HL-60 (cell line): Measurements from ENCODE around the gene RCAN3.

ENCODE experiments used
- DNase-seq, 2 experiments: peaks; one replicate each; pipeline ENCODE4 v3.0.0-alpha.2; 2010 to 2020; ENCODE audit warnings: low read depth in 1 of 2, low spot score in 1 of 2
- H3K27ac ChIP-seq: fragments of 250-450 bp; sonication (Bioruptor Pico); replicated peaks from 2 replicates; pipeline ENCODE4 v1.5.1; 2020; ENCODE audit warnings: mild to moderate bottlenecking, moderate library complexity
- H3K27me3 ChIP-seq: fragments of 250-450 bp; sonication (Bioruptor Pico); 2 replicates; pipeline ENCODE4 v1.5.1; 2021; ENCODE audit warnings: mild to moderate bottlenecking, moderate library complexity; ENCODE audit not compliant: insufficient read depth, poor library complexity, severe bottlenecking
- H3K4me3 ChIP-seq: replicated peaks from 2 replicates; pipeline ENCODE4 v1.5.1; 2011; ENCODE audit warnings: mild to moderate bottlenecking, control low read depth, low read length; ENCODE audit not compliant: insufficient read depth
- GABPA ChIP-seq: IDR thresholded peaks from 2 replicates; pipeline ENCODE4 v1.6.1; 2012; ENCODE audit warnings: low read depth
- POLR2AphosphoS5 ChIP-seq: IDR thresholded peaks from 2 replicates; pipeline ENCODE4 v1.6.1; 2012; ENCODE audit warnings: low read depth
- SPI1 ChIP-seq: IDR thresholded peaks from 2 replicates; pipeline ENCODE4 v1.6.1; 2012; ENCODE audit warnings: low read depth, mild to moderate bottlenecking, borderline replicate concordance
- TF ChIP-seq, protein P1 (sequence below): IDR thresholded peaks from one replicate; pipeline ENCODE4 v1.5.1; 2011; ENCODE audit warnings: low read length, control low read depth, inconsistent platforms; ENCODE audit not compliant: insufficient read depth
- TF ChIP-seq, protein P2 (sequence below): IDR thresholded peaks from 2 replicates; pipeline ENCODE4 v1.6.1; 2012; ENCODE audit warnings: low read depth; ENCODE audit not compliant: insufficient replicate concordance

Gene RCAN3

DNA sequence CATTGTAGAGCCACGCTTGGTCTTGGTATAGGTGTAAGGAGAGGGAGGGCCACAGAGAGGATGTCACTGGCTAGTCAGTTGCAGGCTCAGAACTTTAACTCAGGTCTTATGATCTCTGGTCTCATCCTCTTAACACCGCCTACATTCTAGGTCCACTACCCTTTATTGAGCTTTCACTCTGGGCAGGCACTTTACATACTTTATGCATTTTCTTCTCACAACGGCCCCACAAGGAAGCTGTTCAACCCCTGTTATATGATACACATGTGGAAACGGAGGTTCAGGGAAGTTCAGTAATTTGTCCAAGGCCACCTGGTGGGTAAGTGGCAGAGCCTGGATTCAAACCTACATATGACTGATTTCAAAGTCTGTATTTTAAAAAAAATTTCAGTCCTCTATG lies 25.3 kb upstream of the RCAN3 start:
- no peak overlapping the region for H3K27ac ChIP-seq
- no peak for TF ChIP-seq POLR2AphosphoS5
- TF ChIP-seq, protein P1, sequence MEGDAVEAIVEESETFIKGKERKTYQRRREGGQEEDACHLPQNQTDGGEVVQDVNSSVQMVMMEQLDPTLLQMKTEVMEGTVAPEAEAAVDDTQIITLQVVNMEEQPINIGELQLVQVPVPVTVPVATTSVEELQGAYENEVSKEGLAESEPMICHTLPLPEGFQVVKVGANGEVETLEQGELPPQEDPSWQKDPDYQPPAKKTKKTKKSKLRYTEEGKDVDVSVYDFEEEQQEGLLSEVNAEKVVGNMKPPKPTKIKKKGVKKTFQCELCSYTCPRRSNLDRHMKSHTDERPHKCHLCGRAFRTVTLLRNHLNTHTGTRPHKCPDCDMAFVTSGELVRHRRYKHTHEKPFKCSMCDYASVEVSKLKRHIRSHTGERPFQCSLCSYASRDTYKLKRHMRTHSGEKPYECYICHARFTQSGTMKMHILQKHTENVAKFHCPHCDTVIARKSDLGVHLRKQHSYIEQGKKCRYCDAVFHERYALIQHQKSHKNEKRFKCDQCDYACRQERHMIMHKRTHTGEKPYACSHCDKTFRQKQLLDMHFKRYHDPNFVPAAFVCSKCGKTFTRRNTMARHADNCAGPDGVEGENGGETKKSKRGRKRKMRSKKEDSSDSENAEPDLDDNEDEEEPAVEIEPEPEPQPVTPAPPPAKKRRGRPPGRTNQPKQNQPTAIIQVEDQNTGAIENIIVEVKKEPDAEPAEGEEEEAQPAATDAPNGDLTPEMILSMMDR = no peak
- no peak for TF ChIP-seq GABPA
- TF ChIP-seq, protein P2, sequence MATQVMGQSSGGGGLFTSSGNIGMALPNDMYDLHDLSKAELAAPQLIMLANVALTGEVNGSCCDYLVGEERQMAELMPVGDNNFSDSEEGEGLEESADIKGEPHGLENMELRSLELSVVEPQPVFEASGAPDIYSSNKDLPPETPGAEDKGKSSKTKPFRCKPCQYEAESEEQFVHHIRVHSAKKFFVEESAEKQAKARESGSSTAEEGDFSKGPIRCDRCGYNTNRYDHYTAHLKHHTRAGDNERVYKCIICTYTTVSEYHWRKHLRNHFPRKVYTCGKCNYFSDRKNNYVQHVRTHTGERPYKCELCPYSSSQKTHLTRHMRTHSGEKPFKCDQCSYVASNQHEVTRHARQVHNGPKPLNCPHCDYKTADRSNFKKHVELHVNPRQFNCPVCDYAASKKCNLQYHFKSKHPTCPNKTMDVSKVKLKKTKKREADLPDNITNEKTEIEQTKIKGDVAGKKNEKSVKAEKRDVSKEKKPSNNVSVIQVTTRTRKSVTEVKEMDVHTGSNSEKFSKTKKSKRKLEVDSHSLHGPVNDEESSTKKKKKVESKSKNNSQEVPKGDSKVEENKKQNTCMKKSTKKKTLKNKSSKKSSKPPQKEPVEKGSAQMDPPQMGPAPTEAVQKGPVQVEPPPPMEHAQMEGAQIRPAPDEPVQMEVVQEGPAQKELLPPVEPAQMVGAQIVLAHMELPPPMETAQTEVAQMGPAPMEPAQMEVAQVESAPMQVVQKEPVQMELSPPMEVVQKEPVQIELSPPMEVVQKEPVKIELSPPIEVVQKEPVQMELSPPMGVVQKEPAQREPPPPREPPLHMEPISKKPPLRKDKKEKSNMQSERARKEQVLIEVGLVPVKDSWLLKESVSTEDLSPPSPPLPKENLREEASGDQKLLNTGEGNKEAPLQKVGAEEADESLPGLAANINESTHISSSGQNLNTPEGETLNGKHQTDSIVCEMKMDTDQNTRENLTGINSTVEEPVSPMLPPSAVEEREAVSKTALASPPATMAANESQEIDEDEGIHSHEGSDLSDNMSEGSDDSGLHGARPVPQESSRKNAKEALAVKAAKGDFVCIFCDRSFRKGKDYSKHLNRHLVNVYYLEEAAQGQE = no peak
- no peak for TF ChIP-seq SPI1
- no peak overlapping the region for H3K4me3 ChIP-seq
- DNase-seq = no peak
- no peaks in the 10 kb centered on the region for H3K27me3 ChIP-seq

DNA sequence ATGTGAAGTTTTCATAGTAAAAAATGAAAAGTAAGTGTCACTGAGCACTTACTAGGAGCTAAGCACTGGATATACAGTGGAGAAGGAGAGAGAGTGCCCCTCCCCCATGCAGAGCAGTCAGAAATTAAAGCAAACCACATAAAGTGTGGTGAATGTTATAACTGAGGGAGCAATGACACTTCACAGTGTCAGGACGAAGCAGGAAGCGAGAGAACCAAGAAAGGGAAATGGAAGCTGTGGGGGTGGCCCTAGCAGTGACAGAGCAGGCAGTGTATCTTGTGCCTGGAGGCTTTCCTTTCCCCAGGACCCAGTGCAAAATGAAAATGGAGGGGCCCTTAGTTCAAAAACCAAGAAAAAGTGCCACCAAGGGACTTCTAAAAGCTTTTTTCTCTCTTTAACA lies 21.5 kb upstream of the RCAN3 start:
- peak; percentile 66 to 76 for DNase-seq
- peak overlapping the region; percentile 71 for H3K27ac ChIP-seq

DNA sequence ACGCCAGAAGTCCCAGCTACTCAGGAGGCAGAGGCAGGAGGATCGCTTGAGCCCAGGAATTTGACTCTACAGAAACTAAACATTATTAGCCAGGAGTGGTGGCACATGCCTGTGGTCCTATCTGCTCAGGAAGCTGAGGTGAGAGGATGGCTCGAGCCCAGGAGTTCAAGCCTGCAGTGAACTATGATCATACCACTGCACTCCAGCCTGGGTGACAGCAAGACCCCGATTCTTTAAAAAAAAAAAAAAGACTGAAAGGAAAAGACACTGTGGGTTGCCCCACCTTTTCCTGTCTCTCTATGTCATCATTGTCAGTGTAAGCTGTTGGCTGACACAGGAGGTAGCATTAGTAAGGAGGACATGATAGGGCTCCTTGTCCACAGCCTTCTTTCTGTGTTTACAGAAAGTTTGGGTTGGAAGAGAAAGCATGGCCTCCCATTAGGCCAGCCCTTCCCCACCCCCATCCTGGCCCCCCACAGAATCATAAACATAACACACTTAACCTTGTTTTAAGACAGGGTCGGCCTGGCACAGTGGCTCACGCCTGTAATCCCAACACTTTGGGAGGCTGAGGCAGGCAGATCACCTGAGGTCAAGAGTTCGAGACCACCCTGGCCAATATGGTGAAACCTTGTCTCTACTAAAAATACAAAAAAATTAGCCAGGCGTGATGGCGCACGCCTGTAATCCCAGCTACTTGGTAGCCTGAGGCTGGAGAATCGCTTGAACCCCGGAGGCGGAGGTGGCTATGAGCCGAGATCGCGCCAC lies 20.6 kb upstream of the RCAN3 start:
- no peak overlapping the region for H3K4me3 ChIP-seq
- TF ChIP-seq POLR2AphosphoS5 (no peak), SPI1 (no peak), GABPA (no peak)
- TF ChIP-seq, protein P2 = no peak
- TF ChIP-seq, protein P1 = no peak
- no peaks in the 10 kb centered on the region for H3K27me3 ChIP-seq
- H3K27ac ChIP-seq = peak overlapping the region; percentile 71
- no peak for DNase-seq

More for the DNA sequence above, 21.5 kb upstream of the RCAN3 start:
- TF ChIP-seq, protein P1 = no peak
- TF ChIP-seq, protein P2 = no peak
- TF ChIP-seq POLR2AphosphoS5 = 0 out of 2 replicates have a peak, but pooled peaks have one; percentile 10
- TF ChIP-seq GABPA = no peak
- peak; percentile 62; the same call in 1 of the 2 replicates for TF ChIP-seq SPI1
- no peak overlapping the region for H3K4me3 ChIP-seq
- H3K27me3 ChIP-seq = no peaks in the 10 kb centered on the region
